Keratinocyte (primary cell): ENCODE measurements around the gene COPG1. TPM values are rescaled to one million over a fixed set of nuclear protein-coding genes. Genes with fewer than 3 reads are reported as not detected.
"Not testable (repeated sequence)": the region's sequence is repeated elsewhere in the genome, so short reads cannot be mapped to it uniquely, and the experiment has no call there.

Experiments used
- DNase-seq: peaks from one replicate; pipeline ENCODE4 v3.0.0-alpha.2; 2011; ENCODE audit warnings: low read depth, missing footprints, low spot score
- FAIRE-seq: peaks from 2 replicates; lab custom pipeline; 2011; peaks lifted over from hg19 to GRCh38; lab: Jason Lieb, UNC
- H2AFZ ChIP-seq: 2 replicates; pipeline ENCODE4 v1.6.0; 2012; ENCODE audit warnings: low read length, control low read depth, inconsistent platforms; ENCODE audit not compliant: control insufficient read depth
- H3K27ac ChIP-seq: 2 replicates; pipeline ENCODE4 v1.5.1; 2011; ENCODE audit warnings: low read length; ENCODE audit not compliant: control insufficient read depth, insufficient read depth
- H3K27me3 ChIP-seq: 3 replicates; pipeline ENCODE4 v1.6.0; 2011; ENCODE audit warnings: low read length; ENCODE audit not compliant: control insufficient read depth, insufficient read depth; ENCODE audit errors: extremely low read depth
- H3K36me3 ChIP-seq, 2 experiments: 2 replicates in 1 of 2; 3 replicates in 1 of 2; pipeline ENCODE4 v1.5.1; 2011; ENCODE audit warnings: low read length in 2 of 2, mild to moderate bottlenecking in 1 of 2; ENCODE audit not compliant: control insufficient read depth in 2 of 2, insufficient read depth in 2 of 2; ENCODE audit errors: extremely low read depth in 1 of 2
- H3K4me1 ChIP-seq: 3 replicates; pipeline ENCODE4 v1.5.1; 2011; ENCODE audit warnings: low read length; ENCODE audit not compliant: control insufficient read depth, insufficient read depth; ENCODE audit errors: extremely low read depth
- H3K4me2 ChIP-seq: 3 replicates; pipeline ENCODE4 v1.6.0; 2011; ENCODE audit warnings: low read depth, low read length; ENCODE audit not compliant: control insufficient read depth, insufficient read depth; ENCODE audit errors: extremely low read depth
- H3K4me3 ChIP-seq, 3 experiments: fragments of 200-600 bp in 1 of 3; sonication (generic) in 1 of 3; 2 replicates in 2 of 3; 3 replicates in 1 of 3; pipeline ENCODE4 v1.5.1; 2011 to 2016; ENCODE audit warnings: low read length in 3 of 3, mild to moderate bottlenecking in 3 of 3, control low read depth in 2 of 3, inconsistent platforms in 1 of 3, low read depth in 1 of 3, mixed read lengths in 1 of 3, mixed run types in 1 of 3, moderate library complexity in 1 of 3; ENCODE audit not compliant: control insufficient read depth in 2 of 3, insufficient read depth in 2 of 3; ENCODE audit errors: extremely low read depth in 1 of 3
- H3K79me2 ChIP-seq: 2 replicates; pipeline ENCODE4 v1.6.0; 2012; ENCODE audit warnings: low read length; ENCODE audit not compliant: control insufficient read depth, insufficient read depth
- H3K9ac ChIP-seq: 3 replicates; pipeline ENCODE4 v1.6.0; 2011; ENCODE audit warnings: low read length; ENCODE audit not compliant: control insufficient read depth, insufficient read depth; ENCODE audit errors: extremely low read depth
- H3K9me1 ChIP-seq: 3 replicates; pipeline ENCODE4 v1.6.0; 2011; ENCODE audit warnings: low read length; ENCODE audit not compliant: control insufficient read depth, insufficient read depth; ENCODE audit errors: extremely low read depth
- H3K9me3 ChIP-seq: 2 replicates; pipeline ENCODE4 v1.5.1; 2012; ENCODE audit warnings: low read depth, low read length; ENCODE audit not compliant: control insufficient read depth
- H4K20me1 ChIP-seq: 3 replicates; pipeline ENCODE4 v1.6.0; 2011; ENCODE audit warnings: low read length; ENCODE audit not compliant: control insufficient read depth, insufficient read depth; ENCODE audit errors: extremely low read depth
- CTCF ChIP-seq, 3 experiments: IDR thresholded peaks in 1 of 3; conservative IDR thresholded peaks in 1 of 3; optimal IDR thresholded peaks in 1 of 3; 2 replicates in 2 of 3; 3 replicates in 1 of 3; pipeline versions ENCODE3 to v1.5.1; 2011; ENCODE audit warnings: low read length in 3 of 3, mild to moderate bottlenecking in 3 of 3, moderate library complexity in 2 of 3, control low read depth in 1 of 3, inconsistent platforms in 1 of 3; ENCODE audit not compliant: insufficient read depth in 2 of 3; ENCODE audit errors: extremely low read depth in 1 of 3
- EZH2 ChIP-seq: IDR thresholded peaks from one replicate; pipeline ENCODE4 v1.6.1; 2012; ENCODE audit warnings: inconsistent platforms, mild to moderate bottlenecking, low read length, moderate library complexity
- dilution Hi-C: fragments of 300-500 bp; cut with MboI; formaldehyde crosslinking; loops from one replicate; pipeline ENCODE4 v1.7.0; 2020; ENCODE audit warnings: low sequenced_read_pairs; ENCODE audit not compliant: extremely low pct_ligation_motif_present
- polyA plus RNA-seq, 5 experiments: library from polyadenylated mRNA; depleted of rRNA in 3 of 5; stranded (reverse) in 3 of 5; stranded (forward) in 1 of 5; unstranded in 1 of 5; fragments of >200 nt; gene quantifications; 1 replicate in 1 of 5; 2 replicates in 3 of 5; 3 replicates in 1 of 5; pipeline versions ENCODE4 v1.2.1 to v1.2.3, GENCODE V29; 2011 to 2012; ENCODE audit warnings: missing spikeins in 2 of 5, low read depth in 1 of 5, low replicate concordance in 1 of 5

COPG1 gene
- polyA plus RNA-seq, 1 donor (not counting 4 experiments of a cell fraction or from before 2014, with no cell fraction given) = 65.5 TPM

- no peaks in the 10 kb centered on the region for H3K9me3 ChIP-seq
Measured at GRCh38 chr3:129263161-129263910, 13.9 kb downstream of the COPG1 start.

GRCh38 chr3:129264994-129265393 is 15.6 kb downstream of the COPG1 start:
- dilution Hi-C loops, H3K27me3 ChIP-seq, H3K9ac ChIP-seq, H3K4me1 ChIP-seq, H3K4me2 ChIP-seq, FAIRE-seq, H3K9me1 ChIP-seq, DNase-seq, H3K27ac ChIP-seq, H3K79me2 ChIP-seq, H4K20me1 ChIP-seq, H3K9me3 ChIP-seq, H2AFZ ChIP-seq, H3K4me3 ChIP-seq: not testable (repeated sequence)
- H3K36me3 ChIP-seq = peaks cover 49 to 67% of the 10 kb centered on the region in 2 experiments

More at GRCh38 chr3:129263161-129263910, 13.9 kb downstream of the COPG1 start:
- H3K4me1 ChIP-seq = peaks cover 6% of the 10 kb centered on the region
- FAIRE-seq (no peak), DNase-seq (no peak)
- no peaks in the 10 kb centered on the region for H4K20me1 ChIP-seq
- no peak overlapping the region for H3K27ac ChIP-seq
- no peaks in the 10 kb centered on the region for H3K79me2 ChIP-seq
- H3K27me3 ChIP-seq = no peaks in the 10 kb centered on the region
- no peak overlapping the region for H3K9ac ChIP-seq
- no peak overlapping the region for H3K4me3 ChIP-seq
- H3K9me1 ChIP-seq = no peaks in the 10 kb centered on the region
- TF ChIP-seq EZH2 (no peak), CTCF (optimal IDR thresholded peaks at IDR 0.05 in 1 of 3, IDR thresholded peaks at IDR 0.05 in 1 of 3, conservative IDR thresholded peaks at IDR 0.05 in 1 of 3; ENCODE audit: extremely low read depth in 1 of 3, insufficient read depth in 2 of 3, low read length in 3 of 3) (no peak)
- peaks cover 38 to 56% of the 10 kb centered on the region in 2 experiments for H3K36me3 ChIP-seq
- dilution Hi-C loops = no loop called here
- no peak overlapping the region for H2AFZ ChIP-seq
- H3K4me2 ChIP-seq = no peak overlapping the region
